ENCODE results near the gene GRM7.

GRCh38 chr3:7508821-7509220 is 647.9 kb downstream of the GRM7 start:
- no peak for TF ChIP-seq POLR2A (IDR thresholded peaks at IDR 0.05)
- TF ChIP-seq CTCF (IDR thresholded peaks at IDR 0.05), result no peak
